ENCODE results near the gene PRKCH.
A peak's percentile ranks its signal among the peaks of the same experiment; 100 is the strongest.

The PRKCH gene

DNA sequence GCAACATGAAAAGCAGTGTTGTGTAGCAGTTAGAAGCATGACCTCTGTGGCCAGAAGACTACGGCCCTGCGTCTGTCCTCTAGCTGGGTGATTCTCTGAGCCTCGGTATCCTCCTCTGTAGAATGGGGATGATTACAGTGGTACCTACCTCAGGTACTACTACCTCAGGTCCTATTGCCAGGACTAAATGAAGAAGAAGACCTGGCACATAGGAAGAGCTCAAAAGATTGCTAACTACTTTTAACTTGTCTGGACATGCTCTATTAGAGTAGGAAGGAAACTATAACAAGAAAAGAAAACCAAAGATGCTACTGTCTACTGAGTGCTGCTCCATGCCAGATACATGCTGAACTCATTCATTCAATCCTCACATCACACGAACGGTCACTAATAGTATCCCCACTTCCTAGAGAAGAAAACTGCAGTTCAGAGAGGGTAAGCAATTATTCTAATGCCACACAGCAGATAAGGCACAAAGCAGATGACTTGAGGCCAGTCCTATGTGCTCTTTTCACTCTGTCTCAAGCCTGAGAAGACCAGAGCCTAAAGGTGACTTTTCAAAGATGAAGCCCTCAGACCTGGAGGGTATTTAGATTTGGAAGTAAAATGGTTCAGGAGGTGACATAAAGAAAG lies 265.8 kb downstream of the PRKCH start:
- Histone ChIP-seq H3K9ac (ENCODE audit: low read depth, low read length) (peak overlapping the region; percentile 83), H3K9me3 (replicated peaks; ENCODE audit: low read length) (no peaks in the 10 kb centered on the region), H3K4me3 (ENCODE audit: low read length) (no peak overlapping the region), H3K4me2 (ENCODE audit: low read length) (peak overlapping the region; percentile 29), H3K27me3 (ENCODE audit: control insufficient read depth, insufficient read depth, low read length) (no peaks in the 10 kb centered on the region), H3K36me3 (ENCODE audit: insufficient read depth, low read length) (no peaks in the 10 kb centered on the region), H3K4me1 (ENCODE audit: control insufficient read depth, insufficient read depth, low read length) (peaks cover 65% of the 10 kb centered on the region)

DNA sequence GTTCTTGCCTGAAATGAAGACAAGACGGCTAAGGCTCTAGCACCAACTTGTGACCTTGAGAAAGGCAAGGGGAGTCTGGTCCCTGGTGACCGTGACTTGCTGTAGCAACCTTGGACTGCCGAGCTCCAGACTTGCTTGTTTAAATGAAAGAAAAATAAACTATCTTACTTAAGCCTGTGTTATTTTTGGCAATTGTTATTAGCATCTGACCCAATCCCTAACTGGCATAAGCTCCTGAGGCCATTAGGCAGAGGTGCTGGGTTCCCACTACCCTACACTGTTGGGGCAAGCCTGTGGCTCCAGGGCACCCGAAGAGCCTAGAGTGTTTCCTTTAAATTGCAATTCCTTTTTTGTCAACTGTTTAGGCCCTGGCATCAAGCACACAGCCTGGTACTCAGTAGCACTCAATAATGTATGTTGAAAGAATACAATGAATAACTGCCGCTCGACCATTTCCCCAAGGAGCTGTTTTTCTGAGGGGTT lies 267.1 kb downstream of the PRKCH start:
- H3K4me1 ChIP-seq (ENCODE audit: control insufficient read depth, insufficient read depth, low read length): peaks cover 60% of the 10 kb centered on the region

DNA sequence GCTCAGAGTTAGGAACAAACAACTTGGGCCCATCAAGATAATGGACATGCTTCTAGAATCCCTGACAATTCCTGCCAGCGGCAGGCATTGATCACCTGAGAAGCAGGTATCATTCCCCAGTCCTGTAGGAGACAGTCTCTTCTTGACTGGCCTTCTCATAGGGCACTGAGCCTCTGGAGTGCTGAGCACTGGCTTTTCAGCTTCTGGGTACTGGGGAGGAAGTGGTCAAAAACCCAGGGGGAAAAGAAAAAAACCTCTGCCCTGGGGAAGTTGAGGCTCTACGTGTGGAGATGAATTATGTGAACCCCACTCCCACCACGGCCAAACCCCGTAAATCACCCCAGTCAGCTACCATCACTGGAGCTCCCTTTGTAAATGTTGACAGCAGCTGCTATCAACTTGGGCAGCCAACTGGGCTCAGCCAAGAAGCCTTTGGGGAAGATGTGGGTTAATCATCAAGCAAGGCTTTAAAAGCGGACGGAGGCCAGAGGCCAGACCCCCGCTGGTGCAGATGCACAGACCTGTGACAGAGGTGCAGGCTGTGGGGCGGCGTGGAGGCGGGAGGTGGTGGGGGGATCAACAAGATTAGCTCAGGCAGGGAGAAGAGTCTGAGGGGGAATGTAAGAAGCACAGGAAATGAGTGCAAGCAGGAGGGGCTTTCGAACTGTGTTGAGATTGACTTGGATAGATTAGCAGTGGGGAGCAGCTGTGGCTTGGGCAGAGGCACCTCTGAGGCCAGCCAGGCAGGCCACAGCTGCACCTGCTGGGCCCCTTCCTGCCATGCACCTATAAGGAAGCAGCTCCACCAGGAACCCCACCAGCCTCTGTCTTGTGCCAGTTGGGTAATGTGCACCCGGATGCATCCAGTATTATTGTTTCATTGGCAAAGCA lies 268.6 kb downstream of the PRKCH start:
- no peak overlapping the region for H3K4me3 ChIP-seq (ENCODE audit: low read length)
- H3K4me1 ChIP-seq (ENCODE audit: control insufficient read depth, insufficient read depth, low read length): peaks cover 61% of the 10 kb centered on the region
- H3K9ac ChIP-seq (ENCODE audit: low read depth, low read length): no peak overlapping the region
- no peak overlapping the region for H3K4me2 ChIP-seq (ENCODE audit: low read length)
- no peaks in the 10 kb centered on the region for H3K27me3 ChIP-seq (ENCODE audit: control insufficient read depth, insufficient read depth, low read length)
- H3K9me3 ChIP-seq (replicated peaks; ENCODE audit: low read length): no peaks in the 10 kb centered on the region
- no peaks in the 10 kb centered on the region for H3K36me3 ChIP-seq (ENCODE audit: insufficient read depth, low read length)

More for the DNA sequence above, 267.1 kb downstream of the PRKCH start:
- H3K4me3 ChIP-seq (ENCODE audit: low read length): no peak overlapping the region
- peak overlapping the region; percentile 1 for H3K4me2 ChIP-seq (ENCODE audit: low read length)
- H3K27me3 ChIP-seq (ENCODE audit: control insufficient read depth, insufficient read depth, low read length): no peaks in the 10 kb centered on the region
- no peaks in the 10 kb centered on the region for H3K36me3 ChIP-seq (ENCODE audit: insufficient read depth, low read length)
- peak overlapping the region; percentile 59 for H3K9ac ChIP-seq (ENCODE audit: low read depth, low read length)
- H3K9me3 ChIP-seq (replicated peaks; ENCODE audit: low read length): no peaks in the 10 kb centered on the region

DNA sequence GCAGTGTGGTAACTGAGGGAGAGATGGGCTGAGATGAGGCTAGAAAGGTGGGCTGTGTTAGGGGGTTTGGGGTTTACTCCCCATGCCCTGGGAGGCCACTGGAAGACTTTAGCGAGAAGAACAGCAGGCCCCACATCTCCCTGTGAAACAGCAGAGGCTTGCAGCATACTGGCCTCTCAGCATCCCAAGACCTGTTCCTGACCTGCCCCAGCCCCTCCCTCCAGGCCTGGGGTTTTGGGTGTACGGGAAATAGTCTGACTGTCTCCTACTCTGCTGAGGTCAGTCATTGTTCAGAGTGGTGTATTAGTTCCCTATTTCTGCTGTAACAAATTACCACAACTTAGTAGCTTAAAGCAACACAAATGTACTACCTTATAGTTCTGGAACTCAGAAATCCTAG lies 270.5 kb downstream of the PRKCH start:
- H3K4me2 ChIP-seq (ENCODE audit: low read length): no peak overlapping the region

DNA sequence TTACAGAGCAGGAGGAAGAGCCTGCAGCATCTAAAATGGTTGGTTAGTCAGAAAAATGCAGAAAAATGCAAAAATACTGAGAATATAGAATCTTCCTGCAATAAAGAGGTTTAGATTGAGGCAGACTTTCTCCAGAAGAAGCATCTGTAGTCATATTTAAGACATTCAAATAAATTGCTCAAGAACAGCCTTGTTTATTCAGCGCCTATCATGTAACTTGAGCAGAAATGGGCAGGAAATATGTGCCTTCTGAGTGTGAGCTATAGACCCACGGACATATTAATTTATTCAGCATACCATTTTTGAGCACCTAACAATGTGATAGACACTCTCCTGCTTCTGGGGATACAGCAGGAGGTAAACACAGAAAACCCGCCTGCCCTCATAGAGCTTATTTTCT lies 272.0 kb downstream of the PRKCH start:
- Histone ChIP-seq H3K4me1 (ENCODE audit: control insufficient read depth, insufficient read depth, low read length) (peaks cover 51% of the 10 kb centered on the region), H3K4me2 (ENCODE audit: low read length) (no peak overlapping the region), H3K27me3 (ENCODE audit: control insufficient read depth, insufficient read depth, low read length) (no peaks in the 10 kb centered on the region), H3K4me3 (ENCODE audit: low read length) (no peak overlapping the region), H3K9ac (ENCODE audit: low read depth, low read length) (peak overlapping the region; percentile 5), H3K9me3 (replicated peaks; ENCODE audit: low read length) (no peaks in the 10 kb centered on the region), H3K36me3 (ENCODE audit: insufficient read depth, low read length) (no peaks in the 10 kb centered on the region)

More for the DNA sequence above, 270.5 kb downstream of the PRKCH start:
- Histone ChIP-seq H3K36me3 (ENCODE audit: insufficient read depth, low read length) (no peaks in the 10 kb centered on the region), H3K9me3 (replicated peaks; ENCODE audit: low read length) (no peaks in the 10 kb centered on the region), H3K4me1 (ENCODE audit: control insufficient read depth, insufficient read depth, low read length) (peaks cover 55% of the 10 kb centered on the region), H3K4me3 (ENCODE audit: low read length) (no peak overlapping the region), H3K27me3 (ENCODE audit: control insufficient read depth, insufficient read depth, low read length) (no peaks in the 10 kb centered on the region), H3K9ac (ENCODE audit: low read depth, low read length) (no peak overlapping the region)

DNA sequence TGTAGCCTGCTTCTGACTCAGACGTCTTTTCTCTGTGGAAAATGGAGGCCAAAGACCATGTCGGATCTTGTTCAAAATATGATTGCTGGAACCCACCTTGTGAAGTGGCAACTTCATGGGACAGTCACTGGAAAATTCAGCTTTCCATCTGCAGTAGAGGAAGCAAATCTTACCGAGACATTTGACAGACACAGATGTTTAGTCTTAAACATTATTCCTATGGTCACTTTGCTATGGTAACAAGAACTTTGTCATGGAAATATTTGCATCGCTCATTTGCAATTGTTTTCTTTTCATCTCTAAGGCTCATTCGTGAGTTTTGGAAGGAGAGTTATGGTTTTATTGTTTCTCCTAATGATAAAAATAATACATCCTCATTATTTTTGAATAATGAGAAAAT lies 275.6 kb downstream of the PRKCH start:
- H3K27me3 ChIP-seq (ENCODE audit: control insufficient read depth, insufficient read depth, low read length): no peaks in the 10 kb centered on the region
- no peaks in the 10 kb centered on the region for H3K9me3 ChIP-seq (replicated peaks; ENCODE audit: low read length)
- no peaks in the 10 kb centered on the region for H3K36me3 ChIP-seq (ENCODE audit: insufficient read depth, low read length)
- peak overlapping the region; percentile 10 for H3K9ac ChIP-seq (ENCODE audit: low read depth, low read length)
- H3K4me1 ChIP-seq (ENCODE audit: control insufficient read depth, insufficient read depth, low read length): peaks cover 62% of the 10 kb centered on the region
- H3K4me3 ChIP-seq (ENCODE audit: low read length): no peak overlapping the region
- H3K4me2 ChIP-seq (ENCODE audit: low read length): no peak overlapping the region

DNA sequence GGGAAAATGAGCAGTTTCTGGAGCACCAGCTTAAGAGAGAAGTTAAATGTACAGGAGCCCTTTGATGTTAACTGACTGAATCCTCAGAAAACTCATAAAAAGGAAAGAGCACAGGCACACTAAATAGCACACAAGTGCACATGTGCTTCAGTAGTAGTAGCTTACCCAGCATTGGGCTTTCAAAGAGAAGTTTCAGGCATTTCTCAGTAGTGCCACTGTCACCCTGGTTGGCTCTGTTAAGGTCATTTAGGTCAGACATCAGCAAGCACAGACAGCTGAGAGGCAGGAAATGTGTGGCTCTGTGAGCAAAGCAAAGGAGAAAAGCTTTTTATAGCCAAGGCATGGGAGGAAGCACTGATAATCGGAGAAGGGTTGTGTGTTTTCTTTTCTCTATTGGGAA lies 277.6 kb downstream of the PRKCH start:
- Histone ChIP-seq H3K4me2 (ENCODE audit: low read length) (peak overlapping the region; percentile 1), H3K36me3 (ENCODE audit: insufficient read depth, low read length) (no peaks in the 10 kb centered on the region), H3K4me1 (ENCODE audit: control insufficient read depth, insufficient read depth, low read length) (peaks cover 62% of the 10 kb centered on the region), H3K9ac (ENCODE audit: low read depth, low read length) (peak overlapping the region; percentile 52), H3K27me3 (ENCODE audit: control insufficient read depth, insufficient read depth, low read length) (no peaks in the 10 kb centered on the region), H3K9me3 (replicated peaks; ENCODE audit: low read length) (no peaks in the 10 kb centered on the region), H3K4me3 (ENCODE audit: low read length) (no peak overlapping the region)

DNA sequence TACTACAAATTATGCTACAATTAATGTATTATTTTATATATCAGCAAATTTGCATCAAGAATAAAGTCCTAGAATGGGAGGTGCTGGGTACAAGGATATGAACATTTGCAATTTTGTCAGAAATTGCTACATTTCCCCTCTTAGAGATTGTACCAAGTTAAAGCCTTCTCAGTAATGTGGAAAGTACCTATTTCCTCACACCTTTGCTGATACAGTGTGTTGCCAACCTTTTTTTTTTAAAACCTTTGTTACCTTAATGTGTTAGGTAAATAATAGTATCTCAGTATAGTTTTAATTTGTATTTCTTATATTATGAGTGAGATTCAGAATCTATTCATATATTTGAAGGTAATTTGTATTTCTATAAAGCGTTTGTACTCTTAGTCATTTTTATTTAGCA lies 278.6 kb downstream of the PRKCH start:
- Histone ChIP-seq H3K4me2 (ENCODE audit: low read length) (no peak overlapping the region), H3K4me3 (ENCODE audit: low read length) (no peak overlapping the region), H3K9ac (ENCODE audit: low read depth, low read length) (peak overlapping the region; percentile 52), H3K36me3 (ENCODE audit: insufficient read depth, low read length) (no peaks in the 10 kb centered on the region), H3K27me3 (ENCODE audit: control insufficient read depth, insufficient read depth, low read length) (no peaks in the 10 kb centered on the region), H3K4me1 (ENCODE audit: control insufficient read depth, insufficient read depth, low read length) (peaks cover 53% of the 10 kb centered on the region), H3K9me3 (replicated peaks; ENCODE audit: low read length) (no peaks in the 10 kb centered on the region)

All from skeletal muscle satellite cell (primary cell).